ENCODE data around the gene FAM217A. TPM values are rescaled to one million over a fixed set of nuclear protein-coding genes. Genes with fewer than 3 reads are reported as not detected.

The FAM217A gene
- total RNA-seq, 2 experiments from 2014 or later = not detected

DNA sequence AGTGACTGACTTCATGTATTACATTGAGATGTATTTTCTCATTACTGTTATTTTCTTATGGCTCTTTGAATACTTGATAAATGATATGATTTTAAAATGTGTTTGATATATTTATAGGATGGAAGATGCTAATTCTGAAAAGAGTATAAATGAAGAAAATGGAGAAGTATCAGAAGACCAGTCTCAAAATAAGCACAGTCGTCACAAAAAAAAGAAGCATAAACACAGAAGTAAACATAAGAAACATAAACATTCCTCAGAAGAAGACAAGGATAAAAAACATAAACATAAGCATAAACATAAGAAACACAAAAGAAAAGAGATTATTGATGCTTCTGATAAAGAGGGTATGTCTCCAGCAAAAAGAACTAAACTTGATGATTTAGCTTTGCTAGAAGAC, 47.5 kb downstream of the FAM217A start:
- Mint-ChIP-seq H3K4me3 (no peak overlapping the region), H3K9me3 (no peaks in the 10 kb centered on the region), H3K4me1 (ENCODE audit: low read depth) (peaks cover 78% of the 10 kb centered on the region), H3K27me3 (ENCODE audit: low read depth) (no peaks in the 10 kb centered on the region), H3K36me3 (ENCODE audit: low read depth) (peaks cover 56% of the 10 kb centered on the region), H3K27ac (no peak overlapping the region)
- intact Hi-C loops (cut with micrococcal nuclease) = no loop called here
- CTCF ChIA-PET = no interaction called here
- no peak for DNase-seq

DNA sequence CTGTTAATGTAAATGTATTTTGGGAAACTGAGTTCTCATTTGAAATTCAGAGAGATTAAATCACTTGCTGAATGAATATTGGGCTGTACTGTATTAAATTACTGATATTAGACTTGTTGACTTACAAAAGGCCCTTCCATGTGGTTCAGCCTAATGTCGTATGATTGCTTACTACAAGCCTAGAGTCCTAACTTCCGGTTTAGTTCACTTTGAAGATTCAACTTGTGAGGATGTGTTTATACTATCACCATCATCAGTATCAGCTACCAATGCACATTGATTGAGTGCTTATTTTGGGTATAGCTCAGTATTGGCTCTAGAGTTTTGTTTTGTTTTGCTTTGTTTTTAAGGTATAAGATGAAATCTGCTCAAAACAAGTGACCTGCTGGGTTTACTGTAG, 48.3 kb downstream of the FAM217A start:
- intact Hi-C loops (cut with micrococcal nuclease) = loop anchor here (1.0 kb wide), 1 partner anchor 9 kb away; a partner anchor contains a TSS
- H3K9me3 Mint-ChIP-seq = no peaks in the 10 kb centered on the region
- CTCF ChIA-PET = interaction anchor here (0.7 kb wide), 1 partner anchor 10 kb away, joined by 3 read pairs; a partner anchor contains a TSS
- peaks cover 73% of the 10 kb centered on the region for H3K4me1 Mint-ChIP-seq (ENCODE audit: low read depth)
- DNase-seq = no peak
- H3K27me3 Mint-ChIP-seq (ENCODE audit: low read depth) = no peaks in the 10 kb centered on the region
- no peak overlapping the region for H3K4me3 Mint-ChIP-seq
- peaks cover 53% of the 10 kb centered on the region for H3K36me3 Mint-ChIP-seq (ENCODE audit: low read depth)
- H3K27ac Mint-ChIP-seq = peak overlapping the region; percentile 31

DNA sequence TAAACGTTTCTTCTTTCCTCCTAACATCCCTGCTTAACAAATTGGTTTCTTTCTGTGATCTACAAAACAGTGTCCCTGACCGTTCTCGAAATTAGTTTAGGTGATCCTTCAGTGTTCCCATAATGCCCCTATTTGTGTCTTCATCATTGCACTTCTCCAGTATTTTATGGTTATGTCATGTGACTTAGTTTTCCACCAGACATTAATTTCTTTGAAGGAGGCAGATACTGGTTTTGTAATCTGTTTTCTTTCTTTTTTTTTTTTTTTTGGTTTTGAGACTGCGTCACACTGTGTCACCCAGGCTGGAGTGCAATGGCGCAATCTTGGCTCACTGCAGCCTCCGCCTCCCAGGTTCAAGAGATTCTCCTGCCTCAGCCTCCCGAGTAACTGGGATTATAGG, 49.2 kb downstream of the FAM217A start:
- Mint-ChIP-seq H3K27me3 (ENCODE audit: low read depth) (no peaks in the 10 kb centered on the region), H3K4me3 (no peak overlapping the region), H3K36me3 (ENCODE audit: low read depth) (peaks cover 53% of the 10 kb centered on the region), H3K9me3 (no peaks in the 10 kb centered on the region), H3K27ac (peak overlapping the region; percentile 5), H3K4me1 (ENCODE audit: low read depth) (peaks cover 77% of the 10 kb centered on the region)
- CTCF ChIA-PET = no interaction called here
- DNase-seq = no peak
- intact Hi-C loops (cut with micrococcal nuclease) = loop anchor here (1.0 kb wide), 1 partner anchor 8 kb away; a partner anchor contains a TSS

DNA sequence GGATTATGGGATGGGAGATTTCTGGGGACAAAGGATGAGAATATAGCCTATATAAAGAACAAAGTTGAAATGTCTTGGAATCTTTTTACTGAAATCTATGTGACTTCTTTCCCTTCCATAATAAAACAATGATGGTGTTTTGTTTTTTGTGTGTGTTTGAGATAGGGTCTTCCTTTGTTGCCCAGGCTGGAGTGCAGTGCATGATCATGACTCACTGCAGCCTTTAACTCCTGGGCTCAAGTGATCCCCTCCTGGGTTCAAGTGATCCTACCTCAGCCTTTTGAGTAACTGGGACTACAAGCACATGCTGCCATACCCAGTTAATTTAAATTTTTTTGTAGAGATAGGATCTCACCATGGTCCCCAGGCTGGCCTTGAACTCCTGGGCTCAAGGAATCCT, 50.9 kb downstream of the FAM217A start:
- intact Hi-C loops (cut with micrococcal nuclease) = no loop called here
- Mint-ChIP-seq H3K36me3 (ENCODE audit: low read depth) (peaks cover 49% of the 10 kb centered on the region), H3K4me3 (no peak overlapping the region), H3K9me3 (no peaks in the 10 kb centered on the region), H3K27me3 (ENCODE audit: low read depth) (no peaks in the 10 kb centered on the region), H3K4me1 (ENCODE audit: low read depth) (peaks cover 83% of the 10 kb centered on the region), H3K27ac (no peak overlapping the region)
- DNase-seq = no peak
- CTCF ChIA-PET = interaction anchor here (1.0 kb wide), 1 partner anchor 10 kb away, joined by 3 read pairs; no protein-coding TSS in a partner anchor

DNA sequence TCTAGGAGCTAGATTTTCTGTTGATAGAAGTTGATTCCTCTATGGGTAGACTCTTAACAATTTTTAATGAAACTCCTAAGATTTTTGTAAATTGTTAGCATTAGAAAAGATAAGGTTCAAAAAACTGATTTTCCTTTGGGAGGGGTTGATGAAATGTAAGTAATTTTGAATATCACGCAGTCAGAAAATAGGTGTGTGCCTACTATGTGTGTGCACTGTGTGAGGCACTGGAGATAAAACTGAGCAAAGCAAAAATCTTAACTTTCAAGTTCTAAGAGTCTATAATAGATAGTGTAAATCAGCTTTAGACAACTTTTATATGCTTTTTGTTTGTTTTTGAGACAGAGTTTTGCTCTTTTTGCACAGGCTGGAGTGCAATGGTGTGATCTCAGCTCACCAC, 53.3 kb downstream of the FAM217A start:
- no peak for DNase-seq
- no peaks in the 10 kb centered on the region for H3K9me3 Mint-ChIP-seq
- intact Hi-C loops (cut with micrococcal nuclease) = no loop called here
- CTCF ChIA-PET = no interaction called here
- peaks cover 40% of the 10 kb centered on the region for H3K36me3 Mint-ChIP-seq (ENCODE audit: low read depth)
- no peak overlapping the region for H3K27ac Mint-ChIP-seq
- no peak overlapping the region for H3K4me3 Mint-ChIP-seq
- peaks cover 71% of the 10 kb centered on the region for H3K4me1 Mint-ChIP-seq (ENCODE audit: low read depth)
- H3K27me3 Mint-ChIP-seq (ENCODE audit: low read depth) = no peaks in the 10 kb centered on the region

DNA sequence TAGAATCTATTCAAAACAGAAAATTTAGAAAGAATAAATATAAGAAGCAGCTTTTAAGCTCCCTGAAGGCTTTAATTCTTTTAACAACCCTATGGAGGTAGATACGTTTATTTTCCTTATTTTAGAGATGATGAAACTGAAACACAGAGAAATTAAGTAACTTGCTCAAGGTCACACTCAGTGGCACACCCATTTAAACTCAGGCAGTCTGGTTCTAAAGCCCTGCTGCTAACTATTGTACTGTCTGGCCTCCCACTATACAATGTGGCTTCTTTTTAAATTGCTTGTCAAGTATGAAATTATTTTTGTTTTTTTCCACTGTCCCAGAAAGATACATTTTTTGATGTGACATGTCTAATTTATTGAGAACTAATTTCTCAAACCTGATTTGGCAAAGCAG, 55.7 kb downstream of the FAM217A start:
- Mint-ChIP-seq H3K27me3 (ENCODE audit: low read depth) (no peaks in the 10 kb centered on the region), H3K9me3 (no peaks in the 10 kb centered on the region), H3K36me3 (ENCODE audit: low read depth) (peaks cover 26% of the 10 kb centered on the region), H3K4me3 (peak overlapping the region; percentile 96), H3K4me1 (ENCODE audit: low read depth) (peaks cover 63% of the 10 kb centered on the region), H3K27ac (peak overlapping the region; percentile 73)
- intact Hi-C loops (cut with micrococcal nuclease) = no loop called here
- no peak for DNase-seq
- CTCF ChIA-PET = interaction anchor here (0.8 to 1.1 kb wide), 3 partner anchors 8 to 171 kb away, joined by 4 to 5 read pairs (median 5); no protein-coding TSS in a partner anchor

DNA sequence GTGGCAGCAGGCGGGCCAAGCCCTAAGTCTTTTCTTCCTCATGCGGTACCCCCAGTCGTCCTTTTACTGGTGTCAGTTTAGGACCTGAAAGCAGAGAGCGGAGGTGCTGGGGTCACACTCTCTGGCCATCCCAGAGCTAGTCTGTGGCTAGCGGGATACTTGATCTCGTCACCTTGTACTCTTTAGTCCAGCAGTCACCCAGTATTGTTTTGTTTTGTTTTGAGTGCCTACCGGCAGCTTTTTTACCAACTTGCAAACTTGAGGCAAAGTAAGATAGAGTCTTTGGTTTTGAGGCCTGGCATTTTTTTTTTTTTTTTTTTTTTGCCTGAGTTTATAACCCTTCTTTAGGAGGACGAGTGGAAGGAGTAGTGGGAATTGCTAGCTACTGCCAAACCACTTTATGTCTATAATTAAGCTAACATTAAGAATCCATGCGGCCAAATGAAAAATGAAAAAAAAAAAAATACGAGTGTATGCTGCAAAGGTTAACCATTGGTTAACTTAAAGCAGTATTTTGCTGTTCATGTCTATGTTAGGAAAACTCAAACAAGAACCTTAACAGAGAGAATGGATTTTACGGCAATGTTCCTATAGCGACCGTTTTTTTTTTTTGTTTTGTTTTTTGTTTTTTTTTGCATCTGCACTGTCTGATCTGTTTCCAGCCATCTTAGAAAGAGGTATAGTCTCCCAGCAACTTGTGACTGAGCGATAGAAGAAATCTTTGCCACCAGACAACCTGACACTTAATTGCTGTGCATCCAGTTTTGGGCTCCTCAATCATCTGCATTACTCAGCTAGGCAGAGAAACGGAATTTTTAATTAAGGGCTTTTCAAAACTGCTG, 56.9 kb downstream of the FAM217A start:
- no peaks in the 10 kb centered on the region for H3K27me3 Mint-ChIP-seq (ENCODE audit: low read depth)
- no peak for DNase-seq
- peaks cover 23% of the 10 kb centered on the region for H3K36me3 Mint-ChIP-seq (ENCODE audit: low read depth)
- H3K27ac Mint-ChIP-seq = peak overlapping the region; percentile 92
- no peaks in the 10 kb centered on the region for H3K9me3 Mint-ChIP-seq
- H3K4me3 Mint-ChIP-seq = peak overlapping the region; percentile 96
- intact Hi-C loops (cut with micrococcal nuclease) = loop anchor here (1.0 to 2.0 kb wide), 4 partner anchors 8 to 113 kb away; partner anchors contain the start of gene ECI2
- CTCF ChIA-PET = interaction anchor here (0.6 to 2.2 kb wide), 9 partner anchors 9 to 173 kb away, joined by 3 to 14 read pairs (median 4); no protein-coding TSS in a partner anchor
- peaks cover 58% of the 10 kb centered on the region for H3K4me1 Mint-ChIP-seq (ENCODE audit: low read depth)

DNA sequence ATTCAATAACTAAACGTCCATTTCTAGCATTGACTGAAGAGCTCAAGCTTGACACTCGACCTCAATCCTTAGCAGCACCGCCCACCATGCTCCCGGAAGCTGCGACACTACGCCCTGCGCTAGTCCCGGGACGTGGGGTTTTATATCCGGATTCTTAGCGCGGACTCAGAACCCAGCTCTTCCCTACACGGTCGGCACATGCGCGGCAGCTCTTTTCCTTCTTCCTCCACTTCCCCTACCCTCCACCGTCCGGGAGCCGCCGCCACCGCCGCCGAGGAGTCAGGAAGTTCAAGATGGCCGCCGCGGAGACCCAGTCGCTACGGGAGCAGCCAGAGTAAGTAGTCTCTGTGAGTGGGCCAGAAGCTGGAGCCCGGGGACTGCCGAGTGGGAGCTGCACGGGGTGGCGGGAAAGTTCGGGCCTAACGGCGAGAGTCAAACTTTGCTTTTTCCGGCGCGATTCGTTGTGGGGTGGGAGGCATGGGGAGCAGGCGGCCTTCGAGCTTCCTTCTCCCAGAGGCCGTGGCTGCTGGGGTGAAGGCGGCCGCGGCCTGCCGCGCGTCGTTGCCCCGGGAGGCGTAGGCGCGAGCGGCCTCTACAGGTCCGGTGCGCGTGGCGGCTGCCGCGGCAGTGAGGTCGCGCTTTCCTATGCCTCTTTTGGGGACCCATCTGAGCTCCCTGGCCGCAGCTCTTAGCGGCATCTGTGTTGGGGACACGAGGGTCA, 57.6 kb downstream of the FAM217A start:
- intact Hi-C loops (cut with micrococcal nuclease) = loop anchor here (1.0 to 2.0 kb wide), 4 partner anchors 9 to 114 kb away; partner anchors contain the start of gene ECI2
- Mint-ChIP-seq H3K9me3 (no peaks in the 10 kb centered on the region), H3K4me3 (peak overlapping the region; percentile 96), H3K36me3 (ENCODE audit: low read depth) (peaks cover 17% of the 10 kb centered on the region), H3K27me3 (ENCODE audit: low read depth) (no peaks in the 10 kb centered on the region), H3K27ac (peak overlapping the region; percentile 92), H3K4me1 (ENCODE audit: low read depth) (peaks cover 54% of the 10 kb centered on the region)
- peak; percentile 93 for DNase-seq
- CTCF ChIA-PET = interaction anchor here (0.6 to 2.2 kb wide), 7 partner anchors 9 to 1034 kb away, joined by 3 to 14 read pairs (median 4); no protein-coding TSS in a partner anchor

DNA sequence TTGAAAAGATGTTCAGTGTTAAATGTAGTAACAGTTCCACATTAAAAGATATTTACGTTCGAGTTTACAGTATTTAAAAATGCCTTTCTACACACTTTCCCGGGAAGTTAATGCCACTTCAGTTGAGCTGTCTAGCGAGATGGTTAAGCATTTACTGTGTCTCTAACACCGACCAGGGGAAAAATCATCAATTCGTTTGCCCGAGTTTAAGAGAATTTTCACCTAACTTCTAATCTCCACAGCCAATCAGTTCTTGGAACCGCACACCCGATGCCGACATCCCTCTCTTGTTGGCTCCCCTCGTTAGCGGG, 58.2 kb downstream of the FAM217A start:
- DNase-seq = no peak
- Mint-ChIP-seq H3K36me3 (ENCODE audit: low read depth) (peaks cover 17% of the 10 kb centered on the region), H3K27ac (peak overlapping the region; percentile 92), H3K4me1 (ENCODE audit: low read depth) (peaks cover 59% of the 10 kb centered on the region), H3K27me3 (ENCODE audit: low read depth) (no peaks in the 10 kb centered on the region), H3K9me3 (no peaks in the 10 kb centered on the region), H3K4me3 (peak overlapping the region; percentile 96)
- intact Hi-C loops (cut with micrococcal nuclease) = loop anchor here (1.0 to 2.0 kb wide), 4 partner anchors 10 to 115 kb away; partner anchors contain the start of gene ECI2
- CTCF ChIA-PET = interaction anchor here (0.6 to 2.2 kb wide), 6 partner anchors 10 to 1033 kb away, joined by 3 to 14 read pairs (median 4); no protein-coding TSS in a partner anchor

DNA sequence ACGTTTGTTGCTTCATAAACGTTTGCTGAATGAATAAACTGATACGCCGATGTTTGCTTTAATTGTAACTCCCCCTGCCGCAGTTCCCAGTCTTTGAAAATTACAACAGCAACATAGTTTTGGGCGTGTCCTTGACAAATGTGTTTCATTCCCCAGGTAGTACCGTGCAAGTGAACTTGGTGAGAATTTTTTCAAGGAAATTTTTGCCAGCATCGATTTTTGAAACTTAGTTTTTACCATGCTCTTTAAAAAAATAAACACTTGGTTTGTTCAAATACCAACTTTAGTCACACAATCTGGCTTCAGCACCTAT, 60.1 kb downstream of the FAM217A start:
- CTCF ChIA-PET = interaction anchor here (1.1 to 2.1 kb wide), 2 partner anchors 9 to 170 kb away, joined by 3 to 6 read pairs; partner anchors contain the start of gene FAM50B
- no peak for DNase-seq
- intact Hi-C loops (cut with micrococcal nuclease) = loop anchor here (2.0 to 5.0 kb wide), 5 partner anchors 562 to 952 kb away; partner anchors contain the start of genes BPHL, CDYL, RIPK1 and SLC22A23
- Mint-ChIP-seq H3K27ac (peak overlapping the region; percentile 92), H3K9me3 (no peaks in the 10 kb centered on the region), H3K4me1 (ENCODE audit: low read depth) (peaks cover 58% of the 10 kb centered on the region), H3K36me3 (ENCODE audit: low read depth) (peaks cover 20% of the 10 kb centered on the region), H3K27me3 (ENCODE audit: low read depth) (no peaks in the 10 kb centered on the region), H3K4me3 (peak overlapping the region; percentile 82)
